Progenitor cell of endocrine pancreas (in vitro differentiated cells): Measurements from ENCODE around the gene B9D1. TPM values are rescaled to one million over a fixed set of nuclear protein-coding genes. Genes with fewer than 3 reads are reported as not detected.
"Not testable (repeated sequence)": the region's sequence is repeated elsewhere in the genome, so short reads cannot be mapped to it uniquely, and the experiment has no call there.

Source experiments
- DNase-seq: peaks from one replicate; pipeline ENCODE4 v3.0.0; 2021; ENCODE audit warnings: low spot score; ENCODE audit not compliant: unreplicated experiment
- H3K27ac Mint-ChIP-seq: 2 replicates; pipeline ENCODE4 v1.8.0; 2021; ENCODE audit warnings: mild to moderate bottlenecking, moderate library complexity, mixed read lengths
- H3K27me3 Mint-ChIP-seq: 2 replicates; pipeline ENCODE4 v1.8.0; 2021; ENCODE audit warnings: mixed read lengths
- H3K36me3 Mint-ChIP-seq: 2 replicates; pipeline ENCODE4 v1.8.0; 2022; ENCODE audit warnings: mixed read lengths; ENCODE audit not compliant: insufficient read depth
- H3K4me1 Mint-ChIP-seq: 2 replicates; pipeline ENCODE4 v1.8.0; 2021; ENCODE audit warnings: low read depth, mixed read lengths
- H3K4me3 Mint-ChIP-seq: 2 replicates; pipeline ENCODE4 v1.8.0; 2021; ENCODE audit warnings: low read depth, mild to moderate bottlenecking, moderate library complexity, mixed read lengths
- H3K9me3 Mint-ChIP-seq: 2 replicates; pipeline ENCODE4 v1.8.0; 2021; ENCODE audit warnings: low read depth, mixed read lengths
- CTCF ChIP-seq: fragments of 200-600 bp; sonication (generic); IDR thresholded peaks from one replicate; pipeline ENCODE4 v1.5.0; 2021; ENCODE audit warnings: antibody characterized with exemption, mild to moderate bottlenecking; ENCODE audit not compliant: unreplicated experiment
- total RNA-seq: library from RNA; stranded (reverse); gene quantifications from 2 replicates; pipeline ENCODE4 v1.2.1, GENCODE V29; 2021

The B9D1 gene
- total RNA-seq, 1 donor from 2014 or later: 27.3 TPM

- peaks cover 13% of the 10 kb centered on the region for H3K36me3 Mint-ChIP-seq
- no peak overlapping the region for H3K4me3 Mint-ChIP-seq
- TF ChIP-seq CTCF: no peak
- no peaks in the 10 kb centered on the region for H3K4me1 Mint-ChIP-seq
- DNase-seq: no peak
- H3K27me3 Mint-ChIP-seq: no peaks in the 10 kb centered on the region
- H3K9me3 Mint-ChIP-seq: no peaks in the 10 kb centered on the region
- peak overlapping the region; percentile 68 for H3K27ac Mint-ChIP-seq
Observed at GRCh38 chr17:19354748-19355147, 7.8 kb downstream of the B9D1 start.

GRCh38 chr17:19353401-19353800, 9.1 kb downstream of the B9D1 start:
- not testable (repeated sequence) for DNase-seq, H3K4me3 Mint-ChIP-seq, H3K27ac Mint-ChIP-seq, H3K27me3 Mint-ChIP-seq, H3K9me3 Mint-ChIP-seq, H3K4me1 Mint-ChIP-seq
- H3K36me3 Mint-ChIP-seq: peaks cover 13% of the 10 kb centered on the region

GRCh38 chr17:19348806-19349205, 13.7 kb downstream of the B9D1 start:
- H3K4me3 Mint-ChIP-seq: no peak overlapping the region
- H3K36me3 Mint-ChIP-seq: peaks cover 13% of the 10 kb centered on the region
- no peak overlapping the region for H3K27ac Mint-ChIP-seq
- DNase-seq: no peak
- no peaks in the 10 kb centered on the region for H3K9me3 Mint-ChIP-seq
- H3K4me1 Mint-ChIP-seq: peaks cover 8% of the 10 kb centered on the region
- no peak for TF ChIP-seq CTCF
- no peaks in the 10 kb centered on the region for H3K27me3 Mint-ChIP-seq

GRCh38 chr17:19348081-19348650, 14.4 kb downstream of the B9D1 start:
- H3K9me3 Mint-ChIP-seq: no peaks in the 10 kb centered on the region
- peak overlapping the region; percentile 41 for H3K27ac Mint-ChIP-seq
- peaks cover 13% of the 10 kb centered on the region for H3K36me3 Mint-ChIP-seq
- DNase-seq: no peak
- no peak overlapping the region for H3K4me3 Mint-ChIP-seq
- no peak for TF ChIP-seq CTCF
- peaks cover 8% of the 10 kb centered on the region for H3K4me1 Mint-ChIP-seq
- H3K27me3 Mint-ChIP-seq: no peaks in the 10 kb centered on the region

- H3K36me3 Mint-ChIP-seq: peaks cover 13% of the 10 kb centered on the region
- H3K27me3 Mint-ChIP-seq: no peaks in the 10 kb centered on the region
- peaks cover 8% of the 10 kb centered on the region for H3K4me1 Mint-ChIP-seq
- no peak overlapping the region for H3K4me3 Mint-ChIP-seq
- peak overlapping the region; percentile 86 for H3K27ac Mint-ChIP-seq
- DNase-seq: no peak
- H3K9me3 Mint-ChIP-seq: no peaks in the 10 kb centered on the region
- no peak for TF ChIP-seq CTCF
Observed at GRCh38 chr17:19347323-19348080, 15.0 kb downstream of the B9D1 start.
